HepG2 (cell line): ENCODE data around the gene RNF175. TPM values are rescaled to one million over a fixed set of nuclear protein-coding genes. Genes with fewer than 3 reads are reported as not detected.

Source experiments
- ATAC-seq: fragments of 200-7000 bp; cut with Tn5 transposase; 3 replicates; pipeline ENCODE4 v1.9.1; 2020; ENCODE audit warnings: mild to moderate bottlenecking, moderate library complexity
- BruUV-seq: library from RNA; stranded (reverse); fragments of 400-500 nt; replicated peaks from 2 replicates; lab custom pipeline; 2021; lab: Mats Ljungman, UMichigan
- CTCF ChIA-PET: fragments of 300-600 bp; formaldehyde crosslinking; extraction: SDS; loops from one replicate; lab custom pipeline; 2021; ENCODE audit warnings: low total read pairs, inconsistent platforms, low intra/inter-chr PET ratio; lab: Yijun Ruan, JAX
- POLR2A ChIA-PET: fragments of 350-600 bp; sonication (Branson Sonifier 250); formaldehyde crosslinking; loops from one replicate; lab custom pipeline; 2020; ENCODE audit warnings: antibody characterized with exemption, inconsistent platforms; lab: Yijun Ruan, JAX
- DNase-seq: peaks from one replicate; pipeline ENCODE4 v3.0.0-alpha.2; 2015; ENCODE audit warnings: low spot score
- FAIRE-seq: peaks from 3 replicates; lab custom pipeline; 2011; peaks lifted over from hg19 to GRCh38; lab: Jason Lieb, UNC
- H2AFZ ChIP-seq: one replicate; pipeline ENCODE4 v1.6.1; 2011; ENCODE audit warnings: low read length, inconsistent platforms
- H3K27ac ChIP-seq: fragments of 300-600 bp; 3 replicates; pipeline ENCODE4 v1.8.0; 2011; ENCODE audit warnings: mixed run types, mild to moderate bottlenecking, mixed read lengths, low read length, inconsistent platforms; ENCODE audit not compliant: insufficient read depth; ENCODE audit errors: extremely low read length
- H3K27me3 ChIP-seq, 2 experiments: fragments of 200-600 bp in 1 of 2; 2 replicates in 1 of 2; 3 replicates in 1 of 2; pipeline versions ENCODE4 v1.6.0 to v1.8.0; 2011; ENCODE audit warnings: low read length in 2 of 2, mild to moderate bottlenecking in 2 of 2, moderate library complexity in 2 of 2, inconsistent platforms in 1 of 2; ENCODE audit not compliant: insufficient read depth in 2 of 2, control insufficient read depth in 1 of 2
- H3K36me3 ChIP-seq, 2 experiments: fragments of 200-600 bp in 1 of 2; replicated peaks in 1 of 2; 2 replicates in 1 of 2; 3 replicates in 1 of 2; pipeline versions ENCODE4 v1.5.1 to v1.8.0; 2011; ENCODE audit warnings: low read length in 2 of 2, inconsistent platforms in 1 of 2; ENCODE audit not compliant: insufficient read depth in 2 of 2, control insufficient read depth in 1 of 2
- H3K4me1 ChIP-seq: 2 replicates; pipeline ENCODE4 v1.5.1; 2012; ENCODE audit warnings: low read length, inconsistent platforms; ENCODE audit not compliant: insufficient read depth
- H3K4me2 ChIP-seq: 2 replicates; pipeline ENCODE4 v1.6.0; 2011; ENCODE audit warnings: low read depth, low read length, inconsistent platforms
- H3K4me3 ChIP-seq, 3 experiments: fragments of 200-600 bp in 1 of 3; sonication (generic), shearing (Covaris generic) in 1 of 3; replicated peaks in 1 of 3; 2 replicates each; pipeline ENCODE4 v1.5.1; 2011 to 2016; ENCODE audit warnings: low read length in 3 of 3, inconsistent platforms in 2 of 3, low read depth in 2 of 3, mild to moderate bottlenecking in 2 of 3, control low read depth in 1 of 3, mixed read lengths in 1 of 3; ENCODE audit not compliant: insufficient read depth in 1 of 3
- H3K79me2 ChIP-seq: one replicate; pipeline ENCODE4 v1.6.1; 2011; ENCODE audit warnings: low read length, inconsistent platforms; ENCODE audit not compliant: insufficient read depth
- H3K9ac ChIP-seq: 2 replicates; pipeline ENCODE4 v1.6.0; 2011; ENCODE audit warnings: mild to moderate bottlenecking, low read depth, low read length, inconsistent platforms; ENCODE audit not compliant: insufficient read depth
- H3K9me3 ChIP-seq: 2 replicates; pipeline ENCODE4 v1.5.1; 2012; ENCODE audit warnings: mild to moderate bottlenecking, low read length
- H4K20me1 ChIP-seq: 2 replicates; pipeline ENCODE4 v1.6.0; 2011; ENCODE audit warnings: inconsistent platforms, mild to moderate bottlenecking, low read length, moderate library complexity; ENCODE audit not compliant: insufficient read depth
- GZF1 ChIP-seq: sonication (generic); formaldehyde crosslinking; IDR thresholded peaks from 2 replicates; pipeline ENCODE4 v1.5.1; 2020; ENCODE audit warnings: mild to moderate bottlenecking, missing genetic modification reagents
- HNRNPL ChIP-seq: fragments of 200-400 bp; formaldehyde crosslinking; IDR thresholded peaks from 2 replicates; pipeline ENCODE4 v1.6.1; 2017; ENCODE audit warnings: mild to moderate bottlenecking, low read depth, low read length
- KLF15 ChIP-seq: sonication (generic); formaldehyde crosslinking; IDR thresholded peaks from 2 replicates; pipeline ENCODE4 v1.8.1; 2023; ENCODE audit warnings: borderline replicate concordance, mild to moderate bottlenecking, inconsistent platforms, missing genetic modification reagents, mixed read lengths
- MAFK ChIP-seq, 2 experiments: IDR thresholded peaks in 1 of 2; conservative IDR thresholded peaks in 1 of 2; 2 replicates each; pipeline ENCODE4 v1.6.1; 2011; ENCODE audit warnings: improper control_type of control experiment in 2 of 2, low read length in 2 of 2
- MXI1 ChIP-seq: IDR thresholded peaks from 3 replicates; pipeline ENCODE4 v1.6.1; 2012; ENCODE audit warnings: low read depth, low read length, inconsistent platforms, borderline replicate concordance
- NFE2L2 ChIP-seq: fragments of 150-350 bp; IDR thresholded peaks from 2 replicates; pipeline ENCODE4 v1.6.1; 2014; ENCODE audit warnings: low read length
- PHF20 ChIP-seq: sonication (generic); formaldehyde crosslinking; IDR thresholded peaks from 2 replicates; pipeline ENCODE4 v1.5.0; 2020; ENCODE audit warnings: mild to moderate bottlenecking, missing genetic modification reagents
- PHF5A ChIP-seq: IDR thresholded peaks from one replicate; pipeline ENCODE4 v1.6.1; 2018; ENCODE audit warnings: low read depth, missing genetic modification reagents; ENCODE audit not compliant: unreplicated experiment
- SNRNP70 ChIP-seq: fragments of 200-400 bp; formaldehyde crosslinking; IDR thresholded peaks from 2 replicates; pipeline ENCODE4 v1.6.1; 2017; ENCODE audit warnings: mild to moderate bottlenecking, low read depth, low read length, moderate library complexity
- SP1 ChIP-seq, 2 experiments: fragments of 450-650 bp in 1 of 2; sonication (generic) in 1 of 2; formaldehyde crosslinking in 1 of 2; IDR thresholded peaks; 2 replicates each; pipeline versions ENCODE4 v1.4.0 to v1.6.1; 2016 to 2020; ENCODE audit warnings: missing genetic modification reagents in 1 of 2
- ZBTB1 ChIP-seq: sonication (generic); formaldehyde crosslinking; IDR thresholded peaks from 2 replicates; pipeline ENCODE4 v1.4.0; 2020; ENCODE audit warnings: missing genetic modification reagents, borderline replicate concordance
- ZNF253 ChIP-seq: sonication (generic); formaldehyde crosslinking; IDR thresholded peaks from 2 replicates; pipeline ENCODE4 v1.8.0; 2022; ENCODE audit warnings: mild to moderate bottlenecking, missing genetic modification reagents, borderline replicate concordance
- ZNF556 ChIP-seq: sonication (generic); formaldehyde crosslinking; IDR thresholded peaks from 2 replicates; pipeline ENCODE4 v1.4.0; 2020; ENCODE audit warnings: mild to moderate bottlenecking, missing genetic modification reagents, borderline replicate concordance
- ZNF614 ChIP-seq: IDR thresholded peaks from 2 replicates; pipeline ENCODE4 v1.6.1; 2018; ENCODE audit warnings: missing biosample characterization, missing genetic modification reagents, inconsistent platforms, borderline replicate concordance
- ZNF672 ChIP-seq: sonication (generic); formaldehyde crosslinking; IDR thresholded peaks from 2 replicates; pipeline ENCODE4 v1.8.1; 2022; ENCODE audit warnings: missing genetic modification reagents
- ZNF782 ChIP-seq: sonication (generic); formaldehyde crosslinking; IDR thresholded peaks from 2 replicates; pipeline ENCODE4 v1.4.0; 2020; ENCODE audit warnings: missing genetic modification reagents, mild to moderate bottlenecking, borderline replicate concordance
- ZNF788 ChIP-seq: sonication (generic); formaldehyde crosslinking; IDR thresholded peaks from 2 replicates; pipeline ENCODE4 v1.5.0; 2020; ENCODE audit warnings: mild to moderate bottlenecking, missing genetic modification reagents, borderline replicate concordance
- WGBS: methylation state at CpG from one replicate; pipeline ENCODE4 v1.1.6; 2017; ENCODE audit warnings: low lambda C conversion rate; 5-methylcytosine and 5-hydroxymethylcytosine counted together
- in situ Hi-C: cut with HindIII; loops from 2 replicates; pipeline ENCODE4 v1.10.0; 2017; ENCODE audit warnings: low pct_unique_long_range_greater_than_20kb; ENCODE audit not compliant: extremely low pct_ligation_motif_present
- intact Hi-C: fragments of 100-400 bp; cut with micrococcal nuclease; formaldehyde crosslinking; loops from one replicate; pipeline ENCODE4 v1.10.0; 2022; ENCODE audit not compliant: unreplicated experiment
- polyA plus RNA-seq, 8 experiments: library from polyadenylated mRNA; depleted of rRNA in 3 of 8; stranded (reverse) in 7 of 8; unstranded in 1 of 8; fragments of >200 nt; fragmentation: Illumina TruSeq in 4 of 8; extraction: Trizol in 4 of 8; gene quantifications; 2 replicates each; pipeline versions ENCODE4 v1.2.1 to v1.2.3, GENCODE V29; 2011 to 2016; ENCODE audit warnings: low read depth in 4 of 8, missing spikeins in 1 of 8, mixed read lengths in 1 of 8; ENCODE audit not compliant: insufficient read depth in 1 of 8
- total RNA-seq, 5 experiments: library from RNA; depleted of rRNA; stranded (reverse); fragments of >200 nt; fragmentation: Illumina TruSeq; extraction: Trizol; gene quantifications; 2 replicates each; pipeline ENCODE4 v1.2.3, GENCODE V29; 2016; ENCODE audit warnings: low read depth in 1 of 5
- TF ChIP-seq, protein P1 (sequence below): sonication (generic); formaldehyde crosslinking; IDR thresholded peaks from 2 replicates; pipeline ENCODE4 v1.8.1; 2023; ENCODE audit warnings: mild to moderate bottlenecking, moderate library complexity, missing genetic modification reagents
- TF ChIP-seq, protein P2 (sequence below): sonication (generic); formaldehyde crosslinking; IDR thresholded peaks from 2 replicates; pipeline ENCODE4 v1.4.0; 2020; ENCODE audit warnings: missing genetic modification reagents, borderline replicate concordance
- TF ChIP-seq, protein P3 (sequence below): sonication (generic); formaldehyde crosslinking; IDR thresholded peaks from 2 replicates; pipeline ENCODE4 v1.5.1; 2020; ENCODE audit warnings: missing genetic modification reagents, mild to moderate bottlenecking, borderline replicate concordance

The RNF175 gene
- total and polyA plus RNA-seq, 2 of the 13 experiments (the other 11 are each of a cell fraction or from before 2014, with no cell fraction given): not detected

GRCh38 chr4:153787575-153787974, 27.8 kb upstream of the RNF175 start (continued):
- TF ChIP-seq, protein P1, sequence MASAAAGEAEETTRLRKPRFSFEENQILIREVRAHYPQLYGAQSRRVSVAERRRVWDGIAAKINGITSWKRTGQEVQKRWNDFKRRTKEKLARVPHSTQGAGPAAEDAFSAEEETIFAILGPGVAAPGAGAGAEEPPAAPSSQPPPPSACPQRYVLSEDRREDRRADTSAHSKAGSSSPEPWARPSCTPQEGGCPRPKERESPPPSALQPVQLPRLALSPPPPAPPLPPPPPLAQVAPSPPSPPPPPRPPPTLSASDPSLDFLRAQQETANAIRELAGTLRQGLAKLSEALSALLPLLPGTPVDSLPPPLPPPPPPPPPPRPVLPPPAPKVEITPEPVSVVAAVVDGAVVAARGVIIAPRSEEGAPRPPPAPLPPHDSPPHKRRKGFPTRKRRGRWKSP: no peak
- TF ChIP-seq ZBTB1 (CRISPR knock-in tag) (no peak), PHF5A (CRISPR knock-in tag) (no peak), ZNF672 (CRISPR knock-in tag) (no peak)

- no peak overlapping the region for H3K9ac ChIP-seq
- no peak overlapping the region for H3K27ac ChIP-seq
- intact Hi-C loops: loop anchor here (10.0 kb wide), 1 partner anchor 528 kb away; no protein-coding TSS in a partner anchor
- no TSS peak for BruUV-seq
- ChIA-PET CTCF (no interaction called here), POLR2A (no interaction called here)
- no peak for ATAC-seq
- H3K4me1 ChIP-seq: no peaks in the 10 kb centered on the region
- H2AFZ ChIP-seq: no peak overlapping the region
- no peak overlapping the region for H3K4me3 ChIP-seq
- in situ Hi-C loops: no loop called here
- H3K9me3 ChIP-seq: no peaks in the 10 kb centered on the region
- no peaks in the 10 kb centered on the region for H4K20me1 ChIP-seq
- 51% methylated on average over 1 of the region's 1 CpG for WGBS
- no peak for DNase-seq
- H3K4me2 ChIP-seq: no peak overlapping the region
- peaks cover 2 to 31% of the 10 kb centered on the region in 2 experiments; a peak in 4 of 5 replicates for H3K27me3 ChIP-seq
- no peaks in the 10 kb centered on the region for H3K79me2 ChIP-seq
- FAIRE-seq: no peak
- H3K36me3 ChIP-seq: no peaks in the 10 kb centered on the region
- TF ChIP-seq ZNF788 (CRISPR knock-in tag): no peak
- TF ChIP-seq, protein P2, sequence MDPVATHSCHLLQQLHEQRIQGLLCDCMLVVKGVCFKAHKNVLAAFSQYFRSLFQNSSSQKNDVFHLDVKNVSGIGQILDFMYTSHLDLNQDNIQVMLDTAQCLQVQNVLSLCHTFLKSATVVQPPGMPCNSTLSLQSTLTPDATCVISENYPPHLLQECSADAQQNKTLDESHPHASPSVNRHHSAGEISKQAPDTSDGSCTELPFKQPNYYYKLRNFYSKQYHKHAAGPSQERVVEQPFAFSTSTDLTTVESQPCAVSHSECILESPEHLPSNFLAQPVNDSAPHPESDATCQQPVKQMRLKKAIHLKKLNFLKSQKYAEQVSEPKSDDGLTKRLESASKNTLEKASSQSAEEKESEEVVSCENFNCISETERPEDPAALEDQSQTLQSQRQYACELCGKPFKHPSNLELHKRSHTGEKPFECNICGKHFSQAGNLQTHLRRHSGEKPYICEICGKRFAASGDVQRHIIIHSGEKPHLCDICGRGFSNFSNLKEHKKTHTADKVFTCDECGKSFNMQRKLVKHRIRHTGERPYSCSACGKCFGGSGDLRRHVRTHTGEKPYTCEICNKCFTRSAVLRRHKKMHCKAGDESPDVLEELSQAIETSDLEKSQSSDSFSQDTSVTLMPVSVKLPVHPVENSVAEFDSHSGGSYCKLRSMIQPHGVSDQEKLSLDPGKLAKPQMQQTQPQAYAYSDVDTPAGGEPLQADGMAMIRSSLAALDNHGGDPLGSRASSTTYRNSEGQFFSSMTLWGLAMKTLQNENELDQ (CRISPR knock-in tag): no peak
- TF ChIP-seq ZNF253 (CRISPR knock-in tag): no peak
- TF ChIP-seq NFE2L2: no peak
- TF ChIP-seq ZNF556 (CRISPR knock-in tag): no peak
- TF ChIP-seq KLF15 (CRISPR knock-in tag): no peak
- no peak for TF ChIP-seq ZNF614 (CRISPR knock-in tag)
- no peak for TF ChIP-seq SP1 (IDR thresholded peaks at IDR 0.05)
- no peak for TF ChIP-seq SP1 (CRISPR knock-in tag; IDR thresholded peaks at IDR 0.05)
- no peak for TF ChIP-seq HNRNPL
- TF ChIP-seq SNRNP70: no peak
- no peak for TF ChIP-seq PHF20
- TF ChIP-seq, protein P3, sequence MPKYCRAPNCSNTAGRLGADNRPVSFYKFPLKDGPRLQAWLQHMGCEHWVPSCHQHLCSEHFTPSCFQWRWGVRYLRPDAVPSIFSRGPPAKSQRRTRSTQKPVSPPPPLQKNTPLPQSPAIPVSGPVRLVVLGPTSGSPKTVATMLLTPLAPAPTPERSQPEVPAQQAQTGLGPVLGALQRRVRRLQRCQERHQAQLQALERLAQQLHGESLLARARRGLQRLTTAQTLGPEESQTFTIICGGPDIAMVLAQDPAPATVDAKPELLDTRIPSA: no peak
- no peak for TF ChIP-seq MXI1
- TF ChIP-seq GZF1: no peak
- TF ChIP-seq ZNF782 (CRISPR knock-in tag): no peak
- TF ChIP-seq MAFK (conservative IDR thresholded peaks at IDR 0.05 in 1 of 2, IDR thresholded peaks at IDR 0.05 in 1 of 2; ENCODE audit: low read length in 2 of 2): no peak
These were observed 27.3 kb upstream of the RNF175 start for GRCh38 chr4:153787061-153787560.
